ENCODE results near the gene SLCO2A1.

The SLCO2A1 gene

GRCh38 chr3:133887074-133887802 is 142.5 kb downstream of the SLCO2A1 start:
- FAIRE-seq: no peak

DNA sequence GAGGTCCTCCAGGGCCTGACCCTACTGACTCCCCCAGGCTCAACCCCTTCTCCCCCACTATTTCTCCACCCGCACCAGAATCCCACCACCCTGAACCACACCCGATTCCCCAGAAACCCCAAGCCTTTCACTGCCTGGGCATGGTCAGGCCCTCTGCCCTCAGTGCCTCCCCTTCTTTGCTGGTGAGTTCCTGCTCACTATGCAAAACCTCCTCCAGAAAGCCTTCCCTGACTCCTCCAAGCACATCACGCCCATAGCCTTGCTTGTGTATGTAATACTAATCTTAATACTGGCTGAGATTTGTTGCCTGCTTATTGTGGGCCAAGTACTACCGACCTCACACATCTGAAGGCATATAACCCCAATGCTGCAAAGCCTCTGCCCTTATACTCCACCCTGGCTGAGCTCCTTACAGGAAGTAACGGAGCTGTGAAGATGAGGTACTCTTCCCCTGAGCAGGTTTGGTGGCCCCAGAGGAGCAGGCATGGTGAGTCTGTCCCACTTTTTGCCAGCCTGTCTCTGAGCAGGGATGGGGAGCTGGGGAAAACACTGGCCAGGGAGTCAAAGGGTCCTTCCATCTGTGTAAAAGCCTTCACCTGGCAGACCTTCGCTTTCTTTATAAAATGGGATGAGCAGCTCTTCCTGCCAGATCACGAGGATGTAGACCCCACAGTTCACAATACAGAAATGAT is 143.5 kb downstream of the SLCO2A1 start:
- FAIRE-seq (no peak), DNase-seq (ENCODE audit: low spot score) (no peak)

More at GRCh38 chr3:133887074-133887802, 142.5 kb downstream of the SLCO2A1 start:
- DNase-seq (ENCODE audit: low spot score): no peak

- FAIRE-seq (no peak), DNase-seq (ENCODE audit: low spot score) (no peak)
Measured at GRCh38 chr3:133884887-133885711, 144.6 kb downstream of the SLCO2A1 start.

DNA sequence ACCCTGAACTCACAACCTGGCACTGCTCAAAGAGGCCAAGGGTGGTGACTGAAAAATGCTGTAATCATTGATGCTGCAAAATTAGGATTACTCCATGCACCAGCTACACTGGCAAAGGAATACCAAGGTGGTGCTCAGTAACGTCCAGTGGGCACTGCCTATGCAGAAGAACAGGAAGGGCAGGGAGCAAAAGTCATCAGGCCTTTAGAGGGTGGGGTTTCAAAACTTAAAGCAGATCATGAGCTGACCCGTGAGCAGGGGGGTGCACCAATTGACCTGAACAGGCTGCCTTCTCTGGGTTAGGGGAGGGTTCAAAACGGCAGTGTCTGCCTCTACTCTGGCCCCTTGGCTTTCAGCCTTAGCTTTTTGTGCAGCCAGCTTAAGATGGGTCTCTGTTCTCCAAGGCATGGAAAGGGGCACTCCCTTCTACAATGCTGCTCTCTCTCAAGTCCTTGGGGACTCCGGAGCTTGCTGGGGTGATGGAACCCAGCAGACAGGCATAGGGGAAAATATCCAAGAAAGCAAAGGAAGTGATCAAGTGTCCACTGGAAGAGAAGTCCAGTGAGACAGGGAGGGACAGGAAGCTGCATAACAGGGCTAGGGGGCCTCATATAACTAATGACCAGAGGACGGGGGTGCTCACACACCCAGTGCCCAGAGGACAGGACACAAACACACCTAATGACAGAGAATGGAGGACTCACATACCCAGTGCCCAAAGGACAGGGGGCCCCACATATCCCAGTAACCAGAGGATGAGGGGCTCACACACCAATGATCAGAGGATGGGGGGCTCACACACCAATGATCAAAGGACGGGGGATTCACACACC is 145.5 kb downstream of the SLCO2A1 start:
- FAIRE-seq (no peak), DNase-seq (ENCODE audit: low spot score) (no peak)

DNA sequence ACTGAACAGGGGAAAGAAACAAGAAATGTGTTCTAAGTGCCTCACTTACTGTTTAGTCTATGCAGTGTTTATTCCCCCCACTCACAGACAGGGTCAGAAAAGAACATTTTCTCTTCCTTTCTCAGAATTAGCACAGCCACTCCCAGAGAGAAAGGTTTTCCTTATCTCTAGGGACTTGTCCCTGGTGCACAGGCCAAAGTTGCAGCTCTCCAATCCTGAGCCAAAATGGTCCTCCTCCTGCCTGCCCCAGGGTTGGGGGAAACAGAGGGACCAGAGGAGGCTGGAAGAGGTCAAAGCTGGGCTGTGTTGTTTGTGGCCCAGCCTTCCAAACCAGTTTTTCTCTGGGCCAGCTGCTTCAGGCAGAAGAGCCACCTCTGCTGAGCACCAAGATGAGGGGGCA is 146.1 kb downstream of the SLCO2A1 start:
- FAIRE-seq: no peak
- no peak for DNase-seq (ENCODE audit: low spot score)

DNA sequence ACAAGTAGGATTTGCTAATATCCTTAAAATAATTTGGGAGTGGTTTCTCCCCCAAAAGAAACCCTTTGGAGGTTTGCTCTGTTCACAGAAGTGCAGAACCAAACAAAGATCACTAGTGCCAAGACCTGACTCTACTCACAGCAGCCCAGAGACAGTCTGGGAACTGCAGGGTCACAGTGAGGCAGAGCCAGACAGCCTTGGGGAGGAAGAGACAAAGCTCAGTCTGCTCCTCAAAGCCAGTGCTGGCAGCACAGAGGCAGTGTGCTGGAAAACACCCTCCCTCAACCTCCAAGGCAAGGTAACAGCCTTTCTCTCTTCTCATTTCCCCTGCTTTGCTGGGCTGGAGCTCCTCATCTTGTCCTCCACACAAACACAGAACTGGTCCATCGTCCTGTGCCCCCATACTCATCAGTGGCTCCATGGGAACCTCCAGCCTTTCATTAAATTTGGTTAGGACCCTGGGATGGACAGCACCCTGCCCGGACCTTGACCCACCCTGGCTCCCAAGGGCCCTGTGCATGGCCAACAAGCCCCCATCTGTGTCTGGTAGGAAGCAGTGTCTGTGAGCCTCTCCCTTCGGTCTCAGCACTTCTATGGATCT is 146.6 kb downstream of the SLCO2A1 start:
- FAIRE-seq (no peak), DNase-seq (ENCODE audit: low spot score) (no peak)

- no peak for FAIRE-seq
- no peak for DNase-seq (ENCODE audit: low spot score)
Measured at GRCh38 chr3:133881939-133882825, 147.5 kb downstream of the SLCO2A1 start.

- FAIRE-seq: no peak
- no peak for DNase-seq (ENCODE audit: low spot score)
Measured at GRCh38 chr3:133881492-133881891, 148.2 kb downstream of the SLCO2A1 start.

GRCh38 chr3:133880886-133881455 is 148.8 kb downstream of the SLCO2A1 start:
- DNase-seq (ENCODE audit: low spot score) (no peak), FAIRE-seq (no peak)

DNA sequence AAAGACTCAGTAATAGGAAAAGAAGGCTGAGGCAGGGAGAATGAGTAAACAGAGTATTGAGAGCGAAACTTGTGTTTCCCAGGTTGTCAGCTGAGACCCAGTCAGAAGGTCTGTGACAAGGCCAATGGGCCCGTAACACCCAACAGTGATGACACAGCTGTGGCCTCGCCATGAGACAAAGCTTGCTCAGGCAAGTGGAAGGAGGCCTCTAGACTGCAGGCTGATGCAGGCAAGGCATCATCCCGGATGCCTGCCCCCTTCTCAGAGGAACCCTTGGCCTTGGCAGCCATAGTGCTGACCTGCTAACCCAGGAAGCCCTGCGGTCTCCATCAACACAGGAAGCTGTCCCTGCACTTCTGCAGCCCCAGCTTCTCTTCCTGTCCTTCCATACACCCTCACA is 149.4 kb downstream of the SLCO2A1 start:
- FAIRE-seq: no peak
- DNase-seq (ENCODE audit: low spot score): no peak

DNA sequence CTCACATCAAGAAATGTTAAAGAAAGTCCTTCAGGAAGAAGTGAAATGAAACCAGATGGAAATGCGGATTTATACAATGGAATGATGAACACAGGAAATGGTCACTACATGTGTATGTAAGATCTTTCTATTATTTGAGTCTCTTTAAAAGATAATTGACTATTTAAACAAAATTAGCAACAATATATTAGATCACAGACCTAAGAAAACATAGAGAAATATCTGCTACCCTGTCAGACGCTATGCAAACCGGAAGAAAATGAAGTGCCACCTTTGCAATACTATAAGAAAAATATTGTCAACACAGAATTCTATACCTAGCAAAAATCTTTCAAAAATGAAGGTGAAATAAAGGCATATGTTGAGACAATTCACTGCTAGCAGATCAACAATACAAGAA is 151.2 kb downstream of the SLCO2A1 start:
- no peak for FAIRE-seq

More for the DNA sequence above, 151.2 kb downstream of the SLCO2A1 start:
- no peak for DNase-seq (ENCODE audit: low spot score)
